Activated CD4-positive, alpha-beta T cell treated with anti-CD3 and anti-CD28 coated beads for 36 hours (primary cell): ENCODE data around the gene BCKDHA. TPM values are rescaled to one million over a fixed set of nuclear protein-coding genes. Genes with fewer than 3 reads are reported as not detected.

ENCODE experiments used
- ATAC-seq: fragments of 200-7000 bp; cut with Tn5 transposase; one replicate; pipeline ENCODE4 v1.10.0; 2021; ENCODE audit warnings: mild to moderate bottlenecking, moderate library complexity
- CTCF ChIA-PET: fragments of 350-600 bp; sonication (Branson Sonifier 250); formaldehyde crosslinking; loops from one replicate; lab custom pipeline; 2021; ENCODE audit warnings: antibody characterized with exemption; lab: Charles Lee
- POLR2A ChIA-PET: fragments of 350-600 bp; sonication (Branson Sonifier 250); formaldehyde crosslinking; loops from one replicate; lab custom pipeline; 2021; ENCODE audit warnings: antibody characterized with exemption, inconsistent platforms; lab: Charles Lee
- DNase-seq: peaks from one replicate; pipeline ENCODE4 v3.0.0-alpha.2; 2020
- H3K27ac Mint-ChIP-seq: one replicate; pipeline ENCODE4 v1.8.0; 2021; ENCODE audit warnings: mixed read lengths
- H3K27me3 Mint-ChIP-seq: one replicate; pipeline ENCODE4 v1.8.0; 2021; ENCODE audit warnings: mixed read lengths
- H3K36me3 Mint-ChIP-seq: one replicate; pipeline ENCODE4 v1.8.0; 2021; ENCODE audit warnings: low read depth, mixed read lengths
- H3K4me1 Mint-ChIP-seq: one replicate; pipeline ENCODE4 v1.8.0; 2021; ENCODE audit warnings: mixed read lengths
- H3K4me3 Mint-ChIP-seq: one replicate; pipeline ENCODE4 v1.8.0; 2021; ENCODE audit warnings: mild to moderate bottlenecking, moderate library complexity, mixed read lengths
- H3K9me3 Mint-ChIP-seq: one replicate; pipeline ENCODE4 v1.8.0; 2021; ENCODE audit warnings: low read depth, mixed read lengths
- intact Hi-C, 2 experiments: fragments of 100-400 bp; cut with DNase I in 1 of 2; cut with micrococcal nuclease in 1 of 2; formaldehyde crosslinking; loops; one replicate each; pipeline versions ENCODE4 v1.14.2 to v1.15.1; 2022 to 2024; cut with DNase I, micrococcal nuclease
- total RNA-seq, 2 experiments: library from RNA; stranded (reverse); gene quantifications; one replicate each; pipeline ENCODE4 v1.2.3, GENCODE V29; 2021

BCKDHA gene
- total RNA-seq, 2 experiments from 2014 or later, result 14.5 to 25.4 TPM

- Mint-ChIP-seq H3K9me3 (no peaks in the 10 kb centered on the region), H3K36me3 (peaks cover 27% of the 10 kb centered on the region), H3K4me1 (peaks cover 18% of the 10 kb centered on the region), H3K4me3 (no peak overlapping the region), H3K27me3 (no peaks in the 10 kb centered on the region), H3K27ac (no peak overlapping the region)
- DNase-seq (no peak), ATAC-seq (no peak)
- ChIA-PET POLR2A (interaction anchor here (0.6 kb wide), 1 partner anchor 96 kb away, joined by 4 read pairs; no protein-coding TSS in a partner anchor), CTCF (interaction anchor here (1.0 to 5.4 kb wide), 3 partner anchors 9 to 133 kb away, joined by 3 to 56 read pairs (median 6); partner anchors contain the start of gene B3GNT8)
- intact Hi-C loops, result loop anchor here in 1 of 2 experiments (5.0 kb wide), 1 partner anchor 124 kb away; the partner anchor contains the start of gene CCDC97
Measured at GRCh38 chr19:41435936-41436673, 38.5 kb downstream of the BCKDHA start.

DNA sequence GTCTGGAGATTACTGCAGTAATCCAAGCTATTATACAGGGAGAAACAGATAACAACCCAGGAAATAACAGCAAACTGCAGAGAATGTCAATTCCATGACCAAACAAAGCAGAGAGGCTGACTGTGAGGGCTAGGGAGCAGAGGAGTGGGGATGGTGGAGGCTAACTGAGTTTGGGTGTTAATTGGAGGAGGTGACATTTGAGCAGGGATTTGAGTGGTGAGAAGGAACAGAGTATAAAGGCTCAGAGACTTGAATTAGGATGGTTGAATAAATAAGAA is 39.0 kb downstream of the BCKDHA start:
- Mint-ChIP-seq H3K4me1 (peaks cover 18% of the 10 kb centered on the region), H3K36me3 (peaks cover 27% of the 10 kb centered on the region), H3K9me3 (no peaks in the 10 kb centered on the region), H3K27me3 (no peaks in the 10 kb centered on the region), H3K4me3 (no peak overlapping the region), H3K27ac (no peak overlapping the region)
- DNase-seq, result no peak
- ChIA-PET CTCF (interaction anchor here (0.6 to 5.4 kb wide), 6 partner anchors 10 to 358 kb away, joined by 3 to 56 read pairs (median 4); partner anchors contain the start of gene B3GNT8), POLR2A (no interaction called here)
- no peak for ATAC-seq
- intact Hi-C loops, result loop anchor here in 1 of 2 experiments (5.0 kb wide), 1 partner anchor 124 kb away; the partner anchor contains the start of gene CCDC97

- POLR2A ChIA-PET, result interaction anchor here (1.4 kb wide), 1 partner anchor 125 kb away, joined by 7 read pairs; no protein-coding TSS in a partner anchor
- CTCF ChIA-PET, result interaction anchor here (0.5 to 5.4 kb wide), 6 partner anchors 9 to 618 kb away, joined by 3 to 56 read pairs (median 4); no protein-coding TSS in a partner anchor
- no peak for DNase-seq
- no peaks in the 10 kb centered on the region for H3K9me3 Mint-ChIP-seq
- no peak for ATAC-seq
- no peak overlapping the region for H3K27ac Mint-ChIP-seq
- intact Hi-C loops, result loop anchor here in 1 of 2 experiments (5.0 kb wide), 1 partner anchor 126 kb away; the partner anchor contains the start of gene CCDC97
- H3K4me1 Mint-ChIP-seq, result peaks cover 18% of the 10 kb centered on the region
- H3K36me3 Mint-ChIP-seq, result peaks cover 14% of the 10 kb centered on the region
- H3K27me3 Mint-ChIP-seq, result no peaks in the 10 kb centered on the region
- no peak overlapping the region for H3K4me3 Mint-ChIP-seq
Measured at GRCh38 chr19:41437944-41438574, 40.4 kb downstream of the BCKDHA start.

DNA sequence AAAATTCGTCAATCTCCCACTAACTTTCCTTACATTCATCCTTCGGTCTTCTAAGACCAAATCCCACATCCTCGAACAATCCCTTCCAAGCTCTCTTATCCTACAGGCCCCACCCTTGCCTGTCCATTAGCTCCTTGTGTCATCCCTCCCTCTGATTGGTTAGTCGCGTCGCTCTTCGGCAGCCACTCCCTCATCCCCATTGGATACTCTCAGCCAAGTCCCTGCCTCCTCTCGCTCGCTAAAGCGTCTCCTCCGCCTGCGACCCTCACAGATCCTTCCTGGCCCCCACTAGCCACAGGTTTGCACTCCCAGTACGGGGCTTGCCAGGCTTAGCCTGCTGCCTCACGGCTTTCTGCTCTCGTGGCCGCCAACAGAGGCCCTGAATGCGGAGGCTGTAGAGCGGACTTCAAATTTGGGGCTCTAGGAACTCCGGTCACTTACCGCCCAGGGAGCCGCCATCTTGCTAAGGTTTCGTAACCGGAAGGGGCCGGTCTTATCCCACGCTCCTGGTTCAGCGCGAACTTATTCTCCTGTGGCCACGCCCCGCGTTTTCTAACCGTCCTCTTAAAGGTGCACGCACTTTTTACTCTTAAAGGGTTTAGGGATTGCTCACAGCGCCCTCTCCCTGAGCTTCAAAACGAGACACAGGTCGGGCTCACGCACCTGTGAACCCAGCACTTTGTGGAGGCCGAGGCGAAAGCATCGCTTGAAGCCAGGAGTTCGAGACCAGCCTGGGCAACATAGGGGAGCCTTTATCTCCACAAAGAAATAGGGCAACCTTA is 42.0 kb downstream of the BCKDHA start, which contains the start of gene DMAC2:
TSS of gene DMAC2 (minus strand) at position 472 of the 782 bp plus-strand sequence. CDS start at position 459, 13 bp downstream.
- Mint-ChIP-seq H3K4me1 (peaks cover 18% of the 10 kb centered on the region), H3K27ac (peak within 1 kb of the TSS; percentile 2), H3K4me3 (no peak within 1 kb of the TSS), H3K9me3 (no peaks in the 10 kb centered on the region), H3K36me3 (peaks cover 10% of the 10 kb centered on the region), H3K27me3 (peaks cover 2% of the 10 kb centered on the region)
- CTCF ChIA-PET, result interaction anchor here (0.6 to 5.4 kb wide), 23 partner anchors 9 to 268 kb away, joined by 3 to 56 read pairs (median 5); partner anchors contain the start of genes B9D2, BCKDHA and CEACAM21
- DNase-seq (peak; percentile 98), ATAC-seq (peak; percentile 97)
- intact Hi-C loops, result loop anchor here (1.0 to 5.0 kb wide), 8 partner anchors 42 to 420 kb away; partner anchors contain the start of genes B9D2 (in 2 of the 2), BCKDHA (in 2 of the 2), EXOSC5 (in 2 of the 2) and CCDC97 (in 1 of the 2)
- POLR2A ChIA-PET, result interaction anchor here (0.5 to 1.7 kb wide), 12 partner anchors 10 to 175 kb away, joined by 3 to 8 read pairs (median 5); partner anchors contain the start of genes B9D2 and HNRNPUL1

- Mint-ChIP-seq H3K27ac (no peak overlapping the region), H3K27me3 (peaks cover 4% of the 10 kb centered on the region), H3K9me3 (no peaks in the 10 kb centered on the region), H3K36me3 (peaks cover 8% of the 10 kb centered on the region), H3K4me3 (no peak overlapping the region), H3K4me1 (peaks cover 18% of the 10 kb centered on the region)
- ATAC-seq (no peak), DNase-seq (no peak)
- intact Hi-C loops, result loop anchor here in 1 of 2 experiments (2.0 kb wide), 1 partner anchor 153 kb away; no protein-coding TSS in a partner anchor
- CTCF ChIA-PET, result interaction anchor here (3.0 to 5.4 kb wide), 2 partner anchors 8 to 123 kb away, joined by 23 to 56 read pairs; no protein-coding TSS in a partner anchor
- POLR2A ChIA-PET, result no interaction called here
Measured at GRCh38 chr19:41441321-41441945, 43.8 kb downstream of the BCKDHA start.

DNA sequence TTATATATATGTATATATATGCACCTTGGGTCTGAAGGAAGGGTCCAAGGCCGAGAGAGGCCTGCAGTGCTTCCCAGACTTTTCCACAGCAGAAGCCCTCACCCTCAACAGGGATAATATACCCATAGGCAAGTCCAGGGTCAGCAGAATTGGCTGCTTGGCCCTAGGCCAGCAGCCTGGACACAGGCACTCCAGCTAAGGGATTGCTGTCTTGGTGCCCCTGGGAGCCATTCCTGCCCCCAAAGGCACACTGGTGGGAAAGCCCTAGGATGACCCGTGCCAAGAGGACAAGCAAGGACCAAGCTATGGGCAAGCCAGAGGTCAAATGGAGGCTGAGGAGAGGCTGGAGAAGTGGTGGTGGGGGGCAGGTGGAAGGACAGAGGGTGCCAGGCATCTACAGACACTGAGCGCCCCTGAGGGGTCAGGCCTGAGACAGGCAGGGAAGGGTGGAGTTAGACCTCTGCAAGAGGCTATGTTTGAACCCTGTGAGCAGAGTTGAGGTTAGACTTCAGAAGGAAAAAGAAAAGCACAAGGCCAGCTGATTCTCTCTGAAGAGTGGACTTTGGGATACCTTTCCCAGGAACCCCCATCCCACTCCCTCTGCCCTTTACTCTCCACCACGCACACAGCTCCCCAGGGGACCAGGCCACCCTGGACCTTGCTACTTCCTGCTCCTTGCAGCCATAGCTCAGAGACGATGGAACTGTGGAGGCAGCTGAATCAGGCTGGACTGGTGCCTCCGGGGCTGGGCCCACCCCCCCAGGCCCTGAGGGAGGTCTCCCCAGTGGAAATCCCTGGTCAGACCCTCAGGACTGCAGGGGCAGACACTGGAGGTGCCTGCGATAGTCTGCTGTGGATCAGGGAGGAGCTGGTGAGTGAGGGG is 45.1 kb downstream of the BCKDHA start, which contains the start of gene ERICH4:
TSS of gene ERICH4 (plus strand) at position 684 of the 883 bp plus-strand sequence. CDS start at position 698, 14 bp downstream.
- Mint-ChIP-seq H3K4me1 (peaks cover 13% of the 10 kb centered on the region), H3K27ac (no peak within 1 kb of the TSS), H3K9me3 (no peaks in the 10 kb centered on the region), H3K36me3 (peaks cover 1% of the 10 kb centered on the region), H3K27me3 (peaks cover 9% of the 10 kb centered on the region), H3K4me3 (no peak within 1 kb of the TSS)
- intact Hi-C loops, result no loop called here
- DNase-seq (no peak), ATAC-seq (no peak)
- CTCF ChIA-PET, result no interaction called here
- POLR2A ChIA-PET, result no interaction called here

DNA sequence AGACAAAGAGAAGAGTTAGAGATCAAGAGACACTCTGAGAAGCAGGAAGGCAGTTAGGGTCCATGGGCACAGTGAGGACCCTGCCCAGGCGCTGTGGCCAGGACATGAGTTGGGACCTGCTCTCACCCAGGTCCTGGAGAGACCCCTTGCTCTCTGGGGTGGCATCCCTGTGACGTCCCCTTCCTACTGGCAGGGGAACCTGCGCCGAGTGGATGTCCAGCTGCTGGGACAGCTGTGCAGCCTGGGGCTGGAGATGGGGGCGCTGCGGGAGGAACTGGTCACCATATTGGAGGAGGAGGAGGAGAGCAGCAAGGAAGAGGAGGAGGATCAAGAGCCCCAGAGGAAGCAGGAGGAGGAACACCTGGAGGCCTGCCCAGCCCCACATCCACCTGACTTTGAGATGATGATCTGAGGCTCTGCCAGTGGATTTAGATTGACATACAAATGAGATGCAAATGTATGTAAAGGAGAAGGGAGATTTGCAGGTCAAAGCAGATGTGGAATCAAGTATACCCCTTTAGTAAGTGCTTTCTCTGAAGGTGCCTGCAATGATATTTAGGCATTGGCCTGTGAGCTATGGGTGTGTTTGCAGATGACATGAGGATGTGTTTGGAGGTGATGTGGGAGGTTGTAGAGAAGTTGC is 46.3 kb downstream of the BCKDHA start:
- intact Hi-C loops, result no loop called here
- no peaks in the 10 kb centered on the region for H3K36me3 Mint-ChIP-seq
- ATAC-seq (no peak), DNase-seq (no peak)
- POLR2A ChIA-PET, result no interaction called here
- CTCF ChIA-PET, result no interaction called here
- no peaks in the 10 kb centered on the region for H3K9me3 Mint-ChIP-seq
- H3K4me3 Mint-ChIP-seq, result no peak overlapping the region
- peaks cover 13% of the 10 kb centered on the region for H3K27me3 Mint-ChIP-seq
- H3K27ac Mint-ChIP-seq, result no peak overlapping the region
- H3K4me1 Mint-ChIP-seq, result peaks cover 10% of the 10 kb centered on the region

DNA sequence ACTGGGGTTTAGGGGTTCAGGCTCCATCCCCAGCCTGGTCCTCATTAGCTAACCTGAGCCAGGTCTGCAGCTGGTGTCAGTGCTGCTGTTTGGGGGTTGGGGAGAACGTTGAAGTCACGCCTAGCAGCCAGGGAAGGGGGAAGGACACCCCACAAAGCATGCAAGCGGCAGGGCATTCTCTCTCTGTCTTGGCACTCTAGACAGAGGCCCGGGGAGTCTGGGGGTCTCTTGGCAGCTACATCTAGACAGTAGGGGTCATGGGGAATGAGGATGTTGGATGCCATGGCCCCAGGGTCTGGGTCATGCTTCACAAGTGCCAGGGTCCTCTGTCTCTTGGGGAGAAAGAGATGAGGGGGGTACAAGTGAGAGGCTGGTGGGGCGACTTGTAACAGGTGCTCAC is 48.0 kb downstream of the BCKDHA start:
- H3K27me3 Mint-ChIP-seq, result peaks cover 13% of the 10 kb centered on the region
- H3K9me3 Mint-ChIP-seq, result no peaks in the 10 kb centered on the region
- intact Hi-C loops, result loop anchor here in 1 of 2 experiments (5.0 kb wide), 1 partner anchor 77 kb away; no protein-coding TSS in a partner anchor
- ChIA-PET CTCF (interaction anchor here (0.6 to 8.3 kb wide), 4 partner anchors 118 to 133 kb away, joined by 3 to 120 read pairs (median 3); no protein-coding TSS in a partner anchor), POLR2A (no interaction called here)
- H3K4me3 Mint-ChIP-seq, result no peak overlapping the region
- H3K36me3 Mint-ChIP-seq, result no peaks in the 10 kb centered on the region
- no peak for DNase-seq
- no peak overlapping the region for H3K27ac Mint-ChIP-seq
- peaks cover 11% of the 10 kb centered on the region for H3K4me1 Mint-ChIP-seq
- ATAC-seq, result no peak

DNA sequence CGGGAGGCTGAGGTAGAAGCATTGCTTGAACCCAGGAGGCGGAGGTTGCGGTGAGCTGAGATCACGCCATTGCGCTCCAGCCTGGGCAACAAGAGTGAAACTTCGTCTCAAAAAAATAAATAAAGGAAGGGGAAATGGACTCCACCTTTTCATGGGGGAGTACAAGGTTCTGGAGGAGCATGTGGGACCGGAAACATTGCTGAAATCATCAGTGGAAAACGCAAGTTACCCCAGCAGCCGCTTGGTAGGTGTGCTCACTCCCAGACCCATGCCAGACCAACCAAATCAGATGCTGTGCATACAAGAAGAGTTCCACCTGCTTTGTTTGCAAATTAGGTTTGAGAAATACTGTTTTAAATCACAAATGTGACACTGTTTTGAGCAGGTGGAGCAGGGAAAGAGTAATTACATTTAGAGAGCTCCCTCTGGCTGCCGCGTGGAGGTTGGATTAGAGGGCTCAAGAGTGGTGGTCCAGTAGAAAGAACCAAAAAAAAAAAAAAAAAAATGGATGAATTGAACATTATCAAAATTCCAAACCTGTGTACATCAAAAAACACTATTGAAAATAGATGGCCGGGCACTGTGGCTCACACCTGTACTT is 50.2 kb downstream of the BCKDHA start:
- Mint-ChIP-seq H3K9me3 (no peaks in the 10 kb centered on the region), H3K4me1 (peaks cover 11% of the 10 kb centered on the region), H3K27me3 (peaks cover 13% of the 10 kb centered on the region), H3K36me3 (no peaks in the 10 kb centered on the region), H3K27ac (no peak overlapping the region), H3K4me3 (no peak overlapping the region)
- intact Hi-C loops, result loop anchor here (2.0 to 5.0 kb wide), 2 partner anchors 74 to 115 kb away; no protein-coding TSS in a partner anchor
- CTCF ChIA-PET, result interaction anchor here (0.9 to 8.3 kb wide), 8 partner anchors 9 to 148 kb away, joined by 3 to 120 read pairs (median 50); partner anchors contain the start of genes CEACAM21 and DMAC2
- no peak for DNase-seq
- POLR2A ChIA-PET, result interaction anchor here (1.2 kb wide), 1 partner anchor 84 kb away, joined by 3 read pairs; no protein-coding TSS in a partner anchor
- no peak for ATAC-seq
